ENCODE measurements around the gene CNTN6.

The CNTN6 gene

GRCh38 chr3:1262246-1262645 lies 169.4 kb downstream of the CNTN6 start:
- no peak for DNase-seq (ENCODE audit: low spot score)
- no peak for TF ChIP-seq CTCF (IDR thresholded peaks at IDR 0.05; ENCODE audit: extremely low read depth, missing control alignments)

GRCh38 chr3:1263121-1263520 lies 170.3 kb downstream of the CNTN6 start:
- DNase-seq (ENCODE audit: low spot score), result no peak
- no peak for TF ChIP-seq CTCF (IDR thresholded peaks at IDR 0.05; ENCODE audit: extremely low read depth, missing control alignments)

GRCh38 chr3:1269808-1270207 lies 177.0 kb downstream of the CNTN6 start:
- no peak for TF ChIP-seq CTCF (IDR thresholded peaks at IDR 0.05; ENCODE audit: extremely low read depth, missing control alignments)

GRCh38 chr3:1272546-1273265 lies 179.9 kb downstream of the CNTN6 start:
- TF ChIP-seq CTCF (IDR thresholded peaks at IDR 0.05; ENCODE audit: extremely low read depth, missing control alignments), result no peak
- DNase-seq (ENCODE audit: low spot score), result no peak

More at GRCh38 chr3:1269808-1270207, 177.0 kb downstream of the CNTN6 start:
- DNase-seq (ENCODE audit: low spot score), result no peak

GRCh38 chr3:1275495-1275894 lies 182.7 kb downstream of the CNTN6 start:
- peak; percentile 26 for TF ChIP-seq CTCF (IDR thresholded peaks at IDR 0.05; ENCODE audit: extremely low read depth, missing control alignments)
- DNase-seq (ENCODE audit: low spot score), result no peak

GRCh38 chr3:1287815-1288214 lies 195.0 kb downstream of the CNTN6 start:
- no peak for TF ChIP-seq CTCF (IDR thresholded peaks at IDR 0.05; ENCODE audit: extremely low read depth, missing control alignments)
- no peak for DNase-seq (ENCODE audit: low spot score)

- no peak for DNase-seq (ENCODE audit: low spot score)
- no peak for TF ChIP-seq CTCF (IDR thresholded peaks at IDR 0.05; ENCODE audit: extremely low read depth, missing control alignments)
Measured at GRCh38 chr3:1288805-1289494, 196.1 kb downstream of the CNTN6 start.
